Head of caudate nucleus (tissue), 42 donors: ENCODE data around the gene PRKCE.

Source experiments
- DNase-seq, 42 donors: peaks; one replicate each; pipeline versions ENCODE4 v3.0.0 to v3.0.0-alpha.2; 2020 to 2021; ENCODE audit warnings: mixed read lengths in 7 of 42
- intact Hi-C: fragments of 100-400 bp; cut with DNase I; formaldehyde crosslinking; loops from one replicate; pipeline ENCODE4 v1.15.0; 2022

The PRKCE gene

GRCh38 chr2:45974762-45975408 is 323.4 kb downstream of the PRKCE start:
- peak in 1 of 42 donors; percentile 12 for DNase-seq
- intact Hi-C loops: no loop called here

DNA sequence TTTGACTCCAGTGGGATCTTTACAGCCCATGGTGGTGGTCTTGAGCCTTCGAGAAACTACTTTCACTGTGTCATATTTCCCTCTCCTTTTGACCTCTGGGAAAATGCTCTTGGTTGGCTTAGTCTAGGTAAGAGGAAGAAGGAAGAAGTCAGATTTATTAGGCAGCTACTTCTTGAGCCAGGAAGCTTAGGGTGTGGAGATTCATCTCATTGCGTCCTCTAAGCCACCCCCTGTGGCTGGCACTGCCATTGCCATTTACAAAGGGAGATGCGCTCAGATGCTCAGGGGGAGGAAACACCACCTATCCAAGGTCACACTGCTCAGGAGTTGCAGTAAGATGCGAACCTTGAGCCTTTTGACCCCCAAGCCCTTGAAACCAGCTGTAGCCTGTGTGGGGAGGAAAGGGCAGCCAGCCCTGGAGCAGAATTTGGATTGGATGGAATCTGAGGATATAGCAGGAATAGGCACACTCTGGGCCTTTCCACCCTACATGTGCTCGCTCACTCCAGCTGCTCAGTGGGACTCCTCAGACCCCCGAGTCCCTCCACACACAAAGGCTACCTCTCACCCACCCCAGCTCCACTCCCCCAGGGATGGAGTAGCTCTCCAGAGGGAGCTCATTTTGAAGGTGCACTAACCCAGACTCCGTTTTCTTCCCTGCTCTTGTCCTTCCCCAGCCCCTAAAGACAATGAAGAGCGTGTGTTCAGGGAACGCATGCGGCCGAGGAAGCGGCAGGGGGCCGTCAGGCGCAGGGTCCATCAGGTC is 324.5 kb downstream of the PRKCE start:
- DNase-seq: no peak
- intact Hi-C loops: no loop called here

- DNase-seq: no peak
- intact Hi-C loops: no loop called here
Measured at GRCh38 chr2:45978302-45978859, 326.9 kb downstream of the PRKCE start.

DNA sequence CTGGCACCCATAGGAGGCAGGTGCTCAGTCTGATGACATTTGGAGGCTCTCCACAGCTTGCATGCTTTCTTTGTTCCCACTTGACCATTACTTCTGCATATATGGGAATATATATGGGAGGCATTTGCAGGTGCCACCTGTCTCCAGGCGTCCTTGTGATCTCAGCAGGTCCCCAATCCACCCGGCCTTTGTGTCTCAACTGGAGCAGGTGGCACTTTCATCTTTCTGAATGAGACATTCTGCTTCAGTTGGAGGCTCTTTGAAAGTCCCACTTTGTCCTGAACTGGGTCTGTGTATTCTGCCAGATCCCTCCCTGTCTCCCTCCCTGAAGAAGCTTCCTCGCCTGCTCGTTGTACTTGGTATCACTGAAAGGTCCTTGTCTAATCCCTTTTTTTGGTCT is 327.6 kb downstream of the PRKCE start:
- DNase-seq: no peak
- intact Hi-C loops: no loop called here

- intact Hi-C loops: no loop called here
- no peak for DNase-seq
Measured at GRCh38 chr2:45980161-45980865, 328.8 kb downstream of the PRKCE start.

- no peak for DNase-seq
- intact Hi-C loops: no loop called here
Measured at GRCh38 chr2:45981384-45981930, 330.0 kb downstream of the PRKCE start.

DNA sequence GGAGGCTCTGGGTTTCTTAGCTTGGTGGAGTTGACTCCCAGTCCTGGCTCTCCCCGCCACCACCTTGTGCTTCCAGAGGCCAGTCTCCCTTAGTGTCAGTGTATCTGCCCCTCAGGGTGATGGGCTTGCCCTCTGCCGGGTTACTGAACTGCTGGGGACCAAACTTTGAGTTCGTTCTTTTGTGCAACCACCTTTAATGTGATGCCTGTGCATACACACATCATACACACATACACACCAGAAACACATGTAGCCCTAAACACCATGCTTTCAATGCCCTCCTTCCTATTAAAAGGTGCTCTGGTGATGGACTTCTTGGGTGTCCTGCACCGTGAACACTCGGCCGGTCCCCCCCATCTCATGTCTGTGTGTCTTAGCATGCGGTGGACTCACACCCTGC is 330.6 kb downstream of the PRKCE start:
- DNase-seq: peak in 1 of 42 donors; percentile 32
- intact Hi-C loops: no loop called here

GRCh38 chr2:45983213-45983612 is 331.7 kb downstream of the PRKCE start:
- DNase-seq: no peak
- intact Hi-C loops: no loop called here

DNA sequence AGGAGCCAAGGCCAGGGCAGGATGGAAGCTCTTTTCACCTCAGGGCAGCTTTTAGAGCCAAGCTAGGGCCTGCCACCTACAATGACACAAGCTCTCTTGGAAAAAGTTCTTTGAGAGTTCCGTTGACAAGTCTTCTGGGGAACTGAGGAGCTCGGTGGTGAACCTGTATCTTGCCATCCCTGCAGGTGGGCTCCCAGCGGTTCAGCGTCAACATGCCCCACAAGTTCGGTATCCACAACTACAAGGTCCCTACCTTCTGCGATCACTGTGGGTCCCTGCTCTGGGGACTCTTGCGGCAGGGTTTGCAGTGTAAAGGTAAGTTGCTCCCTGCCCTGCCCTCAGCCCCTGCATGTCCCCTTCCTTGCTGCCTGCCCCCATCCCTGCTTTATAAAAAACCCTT is 332.9 kb downstream of the PRKCE start:
- intact Hi-C loops: no loop called here
- peak in 1 of 42 donors; percentile 33 for DNase-seq

DNA sequence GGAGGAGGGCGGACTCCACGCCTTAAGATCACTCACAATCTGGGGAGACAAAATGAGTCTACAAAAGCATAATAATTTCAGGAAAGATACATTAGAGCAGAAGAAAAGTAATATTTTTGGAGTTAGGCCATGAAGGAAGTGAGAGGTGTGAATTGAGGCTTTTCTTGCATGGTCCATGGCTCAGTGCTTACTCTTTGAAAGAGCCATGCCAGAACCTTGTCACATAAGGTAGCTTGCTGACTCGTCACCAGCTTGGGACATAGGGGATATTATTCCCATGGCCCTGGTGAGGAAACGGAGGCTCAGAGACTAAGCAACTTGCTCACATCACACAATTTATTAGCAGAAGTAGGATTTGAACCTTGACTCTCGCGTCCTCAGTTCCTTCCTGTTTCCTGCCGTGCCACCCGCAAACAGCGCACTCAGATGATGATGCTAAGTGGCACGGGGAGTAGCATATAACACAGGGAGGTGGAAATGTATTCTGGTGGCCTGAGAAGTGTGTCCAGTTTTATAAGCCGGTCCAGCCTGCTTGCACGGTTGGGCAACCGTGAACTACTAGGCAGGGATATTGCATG is 333.5 kb downstream of the PRKCE start:
- intact Hi-C loops: no loop called here
- peak in 1 of 42 donors; percentile 39 for DNase-seq

- intact Hi-C loops: no loop called here
- peak in 12 of 42 donors; percentile 13 to 54 (median 28) for DNase-seq
Measured at GRCh38 chr2:45986509-45986908, 335.0 kb downstream of the PRKCE start.

GRCh38 chr2:45987856-45988255 is 336.4 kb downstream of the PRKCE start:
- peak in 1 of 42 donors; percentile 27 for DNase-seq
- intact Hi-C loops: no loop called here

DNA sequence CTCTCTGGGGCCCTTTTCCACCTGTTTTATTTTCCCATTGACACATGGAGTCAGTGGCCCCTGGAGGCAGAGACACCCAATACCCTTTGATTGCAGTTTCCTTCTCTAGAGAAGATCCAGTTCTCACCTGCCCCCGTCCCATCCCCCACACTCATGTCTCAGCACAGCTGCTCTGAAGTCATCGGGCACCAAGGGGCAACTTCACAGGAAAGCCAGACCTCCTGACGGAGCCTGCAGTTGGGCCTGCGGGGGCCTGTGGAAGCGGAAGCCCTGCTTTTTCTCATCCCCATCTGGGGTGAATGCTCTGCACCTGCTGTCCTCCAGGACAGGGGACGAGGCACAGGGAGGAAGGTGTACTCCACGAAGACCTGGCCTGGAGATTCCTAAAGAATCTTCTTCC is 337.4 kb downstream of the PRKCE start:
- DNase-seq: peak in 1 of 42 donors; percentile 34
- intact Hi-C loops: no loop called here

GRCh38 chr2:45990131-45990530 is 338.7 kb downstream of the PRKCE start:
- intact Hi-C loops: no loop called here

DNA sequence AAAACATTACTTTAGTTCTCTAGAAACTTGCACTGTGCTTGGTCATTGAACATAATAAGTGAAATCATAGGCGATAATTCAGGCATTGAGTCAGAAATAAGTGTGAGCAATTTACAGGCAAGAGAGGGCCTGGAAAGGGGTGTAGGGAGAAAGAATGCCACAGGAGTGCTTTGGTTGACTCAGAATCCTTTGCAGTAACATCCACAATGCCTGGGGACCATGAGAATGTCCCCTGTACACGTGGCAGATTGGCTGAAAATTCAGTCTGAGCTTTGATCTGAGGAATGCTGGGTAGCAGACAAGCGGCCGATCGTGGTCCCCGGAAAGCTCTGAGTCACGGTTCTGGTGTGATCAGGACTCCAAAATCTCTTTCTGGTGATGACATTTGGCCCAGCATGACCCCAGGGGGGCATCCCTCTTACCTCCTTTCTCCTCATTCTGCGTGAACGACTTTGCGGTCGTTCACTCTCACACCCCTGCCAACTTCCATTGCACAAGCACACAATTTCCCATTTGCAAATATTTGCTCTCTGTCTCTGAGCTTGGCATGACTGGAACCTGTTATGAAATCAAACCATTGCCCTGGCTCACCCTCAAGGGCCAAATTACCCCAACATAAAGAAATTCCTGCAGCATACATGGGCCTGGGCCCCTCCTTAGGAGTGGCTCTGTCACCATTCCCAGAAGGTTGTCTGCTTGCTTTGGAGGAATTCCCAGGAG is 340.7 kb downstream of the PRKCE start:
- DNase-seq: no peak
- intact Hi-C loops: no loop called here

More at GRCh38 chr2:45990131-45990530, 338.7 kb downstream of the PRKCE start:
- DNase-seq: no peak

GRCh38 chr2:45992741-45993475 is 341.4 kb downstream of the PRKCE start:
- intact Hi-C loops: no loop called here
- DNase-seq: no peak

- intact Hi-C loops: no loop called here
- peak in 37 of 42 donors; percentile 15 to 87 (median 61) for DNase-seq
Measured at GRCh38 chr2:45993476-45993991, 342.1 kb downstream of the PRKCE start.

DNA sequence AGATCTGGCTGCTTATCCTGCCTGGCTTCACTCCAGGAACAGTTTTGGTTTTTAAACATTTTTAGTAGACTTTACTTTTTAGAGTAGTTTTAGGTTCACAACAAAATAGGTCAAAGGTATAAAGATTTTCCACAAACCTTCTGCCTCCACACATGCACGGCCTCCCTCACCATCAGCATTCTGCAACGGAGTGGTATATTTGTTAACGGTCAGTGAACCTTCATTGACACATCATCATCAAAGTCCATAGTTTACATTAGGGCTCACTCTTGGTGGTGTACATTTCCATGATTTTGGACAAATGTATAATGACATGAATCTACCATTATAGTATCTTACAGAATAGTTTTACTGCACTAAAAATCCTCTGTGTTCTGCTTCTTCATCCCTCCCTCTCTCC is 342.6 kb downstream of the PRKCE start:
- intact Hi-C loops: no loop called here
- no peak for DNase-seq
